Measurements from ENCODE around the gene SPTB.
"Not testable (repeated sequence)": the region's sequence is repeated elsewhere in the genome, so short reads cannot be mapped to it uniquely, and the experiment has no call there.

Gene SPTB

DNA sequence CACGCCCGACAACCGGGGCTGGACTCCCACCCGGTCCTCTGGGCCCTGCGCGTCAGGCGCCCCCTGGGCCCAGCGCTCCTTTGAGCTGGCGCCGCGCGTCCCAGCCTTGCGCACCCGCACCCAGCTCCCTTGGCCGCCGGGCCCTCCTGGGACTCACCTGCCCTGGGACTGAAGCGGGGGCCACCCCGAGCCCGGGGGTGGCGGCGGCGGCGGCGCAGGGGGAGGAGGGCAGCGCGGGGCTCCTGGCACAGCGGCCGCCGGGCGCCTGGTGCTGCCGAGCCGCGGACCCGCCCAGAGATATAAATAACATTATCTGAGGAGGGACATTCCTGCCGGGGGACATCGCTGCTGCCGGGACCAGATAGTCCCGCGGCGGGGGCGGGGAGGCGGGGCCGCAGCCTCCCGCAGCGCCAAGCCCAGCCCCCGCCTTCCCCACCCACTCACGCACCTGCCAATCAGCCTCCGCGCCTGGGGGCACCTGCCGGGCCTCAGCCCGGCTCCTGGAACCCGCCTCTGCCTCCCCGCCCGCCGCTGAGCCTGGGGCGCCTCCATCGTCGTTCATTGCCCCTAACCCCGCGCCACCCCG is at the start of gene SPTB:
SPTB (minus strand) TSS at position 273 of the 586 bp plus-strand sequence. CDS start 56,813 bp downstream, outside the sequence.
- DNase-seq = no peak

- DNase-seq = no peak
These were observed 49.3 kb upstream of the SPTB start for GRCh38 chr14:64929014-64929359.

- DNase-seq = peak; percentile 20
These were observed 48.7 kb upstream of the SPTB start for GRCh38 chr14:64928239-64929013.

- DNase-seq = no peak
These were observed 47.3 kb upstream of the SPTB start for GRCh38 chr14:64927031-64927430.

DNA sequence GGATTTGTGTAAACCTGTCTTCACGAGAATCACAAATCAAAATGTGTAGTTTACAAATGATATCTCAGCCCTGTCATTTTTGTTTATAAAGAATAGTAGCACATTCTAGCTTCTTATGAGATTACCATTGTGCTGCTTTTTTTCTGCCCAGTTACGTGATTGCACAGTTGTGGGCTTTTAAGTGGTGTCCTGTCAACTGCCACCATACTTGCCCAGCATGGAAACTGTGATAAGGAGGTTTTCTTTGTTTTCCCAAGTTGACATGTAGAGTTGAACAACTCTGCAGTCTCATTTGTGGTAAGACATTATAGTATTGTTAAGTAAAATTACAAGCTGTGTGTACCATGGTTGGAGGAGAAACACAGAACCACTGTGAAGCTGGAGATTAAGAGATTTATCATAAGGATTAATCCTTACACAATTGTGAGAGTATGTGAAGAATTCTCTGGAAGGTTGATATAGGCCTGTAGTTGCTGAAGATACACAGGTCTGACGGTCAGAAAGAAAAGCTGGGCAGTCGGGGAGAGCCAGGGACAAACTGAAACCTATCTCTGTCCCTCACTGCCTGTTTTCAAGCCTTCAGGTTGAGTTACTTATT is 46.8 kb upstream of the SPTB start:
- no peak for DNase-seq

DNA sequence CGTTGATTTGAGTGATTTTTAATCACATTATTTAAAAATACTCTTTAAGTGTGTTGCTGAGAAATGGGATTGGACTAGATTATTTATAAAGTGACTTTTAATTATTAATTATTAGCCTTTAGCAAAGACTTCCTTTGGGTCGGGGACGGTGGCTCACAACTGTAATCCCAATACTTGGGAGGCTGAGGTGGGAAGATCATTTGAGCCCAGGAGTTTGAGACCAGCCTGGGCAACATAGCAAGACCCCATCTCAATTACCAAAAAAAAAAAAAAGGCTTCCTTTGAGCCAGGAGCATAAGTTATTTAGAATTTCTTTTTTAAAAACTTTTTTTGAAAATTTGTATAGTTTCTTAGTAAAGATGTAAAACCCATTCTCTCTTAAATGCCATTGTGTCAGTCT is 43.3 kb upstream of the SPTB start:
- DNase-seq = no peak

DNA sequence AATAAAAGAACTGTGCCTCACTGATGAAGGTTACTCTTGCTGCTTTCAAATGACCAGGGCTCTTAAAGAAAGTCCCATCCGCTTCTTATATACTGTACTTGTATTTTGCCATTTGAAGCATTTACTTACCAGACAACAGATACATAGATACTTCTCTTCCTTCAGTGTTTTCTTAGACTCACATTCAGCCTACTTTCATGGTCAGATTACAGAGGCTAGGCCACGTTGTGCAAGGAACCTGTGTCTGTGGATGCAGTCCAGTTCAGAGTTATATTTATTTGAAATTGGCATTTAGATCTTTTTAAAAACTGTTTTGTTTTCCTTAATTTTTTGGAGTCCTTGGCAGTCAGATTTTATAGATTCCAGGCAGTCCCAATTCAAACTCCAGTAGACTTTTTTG is 40.8 kb upstream of the SPTB start:
- DNase-seq = no peak

GRCh38 chr14:64919618-64920017 is 39.9 kb upstream of the SPTB start:
- no peak for DNase-seq

GRCh38 chr14:64919215-64919614 is 39.5 kb upstream of the SPTB start:
- DNase-seq = no peak

GRCh38 chr14:64918216-64918615 is 38.5 kb upstream of the SPTB start:
- DNase-seq = no peak

DNA sequence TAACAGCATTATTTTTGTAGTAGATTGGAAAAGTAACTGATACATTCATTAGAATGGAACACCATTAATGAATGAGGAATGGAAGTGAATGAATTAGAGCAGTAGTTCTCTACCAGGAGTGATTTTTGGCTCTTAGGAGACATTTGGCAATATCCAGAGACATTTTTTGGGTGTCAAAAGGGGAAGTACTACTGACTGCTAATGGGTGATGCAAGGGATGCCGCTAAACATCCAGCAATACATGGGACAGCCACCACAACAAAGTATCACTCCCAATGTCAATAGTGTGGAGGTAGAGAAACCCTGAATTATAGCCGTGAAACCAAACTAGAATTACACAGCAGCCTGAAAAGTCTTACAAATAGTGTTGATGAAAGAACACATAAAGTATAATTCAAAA is 36.1 kb upstream of the SPTB start:
- no peak for DNase-seq

DNA sequence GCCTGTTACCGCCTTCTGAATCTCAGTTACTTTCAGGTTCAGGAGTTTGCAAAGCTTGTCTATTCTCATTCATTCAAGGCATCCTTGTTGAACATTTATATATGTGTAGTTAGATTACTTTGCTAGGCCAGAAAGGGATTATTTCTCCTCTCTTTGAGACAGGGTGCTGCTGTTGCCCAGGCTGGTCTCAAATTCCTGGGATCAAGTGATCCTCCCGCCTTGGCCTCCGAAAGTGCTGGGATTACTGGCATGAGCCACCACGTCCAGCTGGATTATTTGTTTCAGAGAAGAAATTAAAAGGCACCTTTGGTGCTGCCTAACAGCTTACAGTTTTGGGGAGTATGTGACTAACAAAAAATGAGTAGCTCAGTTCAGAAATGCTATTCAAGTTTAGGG is 35.3 kb upstream of the SPTB start:
- DNase-seq = no peak

DNA sequence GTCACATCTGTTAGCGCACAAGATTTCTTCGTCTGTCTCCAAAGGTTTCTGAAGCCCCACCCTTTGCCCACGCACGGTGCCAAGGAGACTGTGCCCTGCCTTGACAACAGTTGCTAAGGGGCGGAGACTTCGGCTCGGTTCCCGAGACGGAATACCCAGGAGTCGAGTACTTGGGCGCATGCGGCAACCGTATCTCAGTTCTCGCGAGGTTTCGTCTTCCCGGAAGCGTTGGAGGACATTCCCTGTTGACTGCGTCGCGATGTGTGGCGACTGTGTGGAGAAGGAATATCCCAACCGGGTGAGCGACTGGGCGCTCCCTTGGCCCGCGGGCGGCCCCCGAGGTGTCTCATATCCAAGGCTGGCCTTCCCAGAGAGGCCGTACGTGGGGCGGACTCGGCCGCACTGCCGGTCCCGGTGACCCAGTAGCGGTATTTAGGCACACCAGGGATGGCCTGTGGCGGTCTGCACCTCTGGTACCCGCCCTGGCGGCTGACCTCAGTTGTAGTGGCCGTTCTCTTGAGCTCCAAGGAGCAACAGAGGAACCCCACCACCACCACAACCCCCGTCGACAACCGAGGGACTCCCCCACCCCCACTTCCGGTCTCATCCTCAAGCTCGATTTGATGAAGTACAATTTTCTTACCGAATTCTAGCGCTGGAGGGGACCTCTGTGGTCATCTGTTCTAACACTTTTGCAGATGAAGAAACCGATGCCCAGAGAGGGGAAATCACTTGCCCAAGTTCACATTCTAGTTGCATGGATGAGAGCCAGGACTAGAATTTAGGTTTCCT is 34.7 kb upstream of the SPTB start, which contains the start of gene CHURC1:
CHURC1 (plus strand) TSS at position 219 of the 792 bp plus-strand sequence; CDS start at position 260, 41 bp downstream.
- DNase-seq = peak; percentile 88

GRCh38 chr14:64913477-64913876 is 33.8 kb upstream of the SPTB start:
- DNase-seq = not testable (repeated sequence)

DNA sequence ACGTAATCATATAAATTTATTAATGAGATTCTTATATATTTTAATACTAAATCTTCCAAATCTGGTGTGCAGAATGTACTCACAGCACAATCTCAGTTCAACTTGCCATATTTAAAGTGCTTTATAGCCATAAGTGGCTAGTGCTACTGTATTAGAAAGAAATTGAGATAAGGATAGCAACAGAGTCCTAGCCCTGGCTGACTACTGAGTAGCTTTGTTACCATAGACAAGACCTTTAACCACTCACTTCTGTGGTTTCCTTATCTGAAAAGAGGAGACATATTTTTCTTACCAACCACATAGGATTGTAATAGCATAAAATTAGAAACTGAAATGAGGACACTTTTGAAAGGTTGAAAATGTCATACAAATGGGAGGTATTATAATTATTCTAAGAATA is 32.6 kb upstream of the SPTB start:
- DNase-seq = no peak

DNA sequence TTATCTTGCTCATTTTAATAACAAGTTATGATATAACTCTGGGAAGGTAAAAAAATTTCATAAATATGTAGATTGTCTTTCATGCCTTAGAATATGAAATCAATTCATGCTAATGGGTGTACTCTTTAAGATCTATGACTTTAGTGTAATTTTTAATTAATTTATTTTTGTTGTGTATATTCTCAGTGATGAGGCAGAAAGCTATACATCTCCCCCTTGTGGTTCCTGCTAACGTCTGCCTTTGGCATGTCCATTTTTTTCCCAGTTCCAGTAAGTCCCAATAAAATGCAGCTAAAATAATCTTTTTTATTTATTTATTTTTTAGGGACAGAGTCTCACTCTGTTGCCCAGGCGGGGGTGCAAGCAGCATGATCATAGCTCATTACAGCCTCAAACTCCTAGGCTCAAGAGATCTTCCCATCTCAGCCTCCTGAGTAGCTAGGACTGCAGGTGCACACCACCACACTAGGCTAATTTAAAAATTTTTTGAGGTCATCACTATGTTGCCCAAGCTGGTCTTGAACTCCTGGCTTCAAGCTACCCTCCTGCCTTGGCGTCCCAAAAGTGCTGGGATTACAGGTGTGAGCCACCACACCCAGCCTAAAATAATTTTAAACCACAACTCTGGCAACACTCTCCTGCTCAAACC is 31.3 kb upstream of the SPTB start:
- DNase-seq = no peak

GRCh38 chr14:64906022-64906421 is 26.3 kb upstream of the SPTB start:
- DNase-seq = no peak

DNA sequence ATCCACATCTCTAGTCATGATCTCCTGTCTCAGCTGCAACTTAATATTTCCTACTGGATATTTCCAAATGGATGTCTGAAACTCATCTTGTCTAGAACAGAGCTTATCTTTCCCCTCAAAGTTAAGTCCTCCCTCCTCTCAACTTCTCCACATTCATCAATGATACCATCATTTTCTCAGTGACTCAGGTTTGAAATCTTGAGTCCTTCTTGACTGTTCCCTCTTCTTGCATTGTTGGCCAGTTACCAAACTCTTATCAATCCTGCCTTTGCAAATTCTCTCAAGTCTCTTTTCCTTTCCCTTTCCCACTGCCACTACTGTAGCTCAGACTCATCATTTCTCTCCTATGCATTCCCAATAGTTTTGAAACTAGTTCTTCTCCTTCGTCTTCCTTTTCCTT is 20.3 kb upstream of the SPTB start:
- DNase-seq = no peak

- DNase-seq = peak; percentile 47
These were observed 12.2 kb upstream of the SPTB start for GRCh38 chr14:64891839-64892375.

- no peak for DNase-seq
These were observed 11.6 kb upstream of the SPTB start for GRCh38 chr14:64891173-64891838.

DNA sequence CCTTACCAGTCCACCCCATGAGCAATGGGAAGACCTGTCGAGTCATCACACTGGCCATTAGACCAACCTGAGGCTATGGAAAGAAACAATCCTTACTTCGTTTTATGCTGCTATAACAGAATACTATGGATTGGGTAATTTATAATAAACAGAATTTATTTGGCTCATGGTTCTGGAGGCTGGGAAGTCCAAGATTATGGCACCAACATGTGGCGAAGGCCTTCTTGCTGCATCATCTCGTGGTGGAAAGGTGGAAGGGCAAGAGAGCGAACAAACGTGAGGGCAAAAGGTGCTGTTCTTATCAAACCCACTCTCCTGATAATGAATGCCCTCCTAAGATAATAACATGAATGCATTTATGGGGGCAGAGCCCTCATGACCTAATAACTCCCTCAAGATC is 9.6 kb upstream of the SPTB start:
- DNase-seq = no peak

DNA sequence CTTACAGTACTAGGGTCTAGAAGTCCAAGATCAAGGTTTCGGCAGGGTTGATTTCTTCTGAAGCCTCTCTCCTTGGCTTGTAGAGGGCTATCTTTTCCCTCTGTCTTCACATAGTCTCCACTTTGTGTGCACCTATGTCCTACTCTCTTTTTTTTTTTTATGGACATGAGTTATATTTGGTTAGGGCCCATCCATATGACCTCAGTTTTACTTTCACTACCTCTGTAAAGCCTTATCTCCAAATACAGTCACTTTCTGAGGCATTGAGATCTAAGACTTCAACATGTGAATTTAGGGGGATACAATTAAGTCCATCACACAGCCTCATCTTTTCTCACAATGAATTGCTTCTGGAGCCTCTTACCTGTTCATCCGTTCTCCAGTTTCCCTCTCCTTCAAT is 5.9 kb upstream of the SPTB start:
- no peak for DNase-seq

Data from KG1 (cell line).